IPS-18a (cell line): ENCODE data around the gene PSTPIP1.
"Not testable (repeated sequence)": the region's sequence is repeated elsewhere in the genome, so short reads cannot be mapped to it uniquely, and the experiment has no call there.

Source experiments
- H3K27ac ChIP-seq: one replicate; pipeline ENCODE4 v1.5.1; 2013; ENCODE audit warnings: low read length
- H3K27me3 ChIP-seq: one replicate; pipeline ENCODE4 v1.6.1; 2013; ENCODE audit warnings: mild to moderate bottlenecking, low read length; ENCODE audit not compliant: control insufficient read depth, insufficient read depth
- H3K36me3 ChIP-seq: one replicate; pipeline ENCODE4 v1.6.1; 2013; ENCODE audit warnings: low read depth, low read length; ENCODE audit not compliant: control insufficient read depth
- H3K4me1 ChIP-seq: one replicate; pipeline ENCODE4 v1.6.1; 2013; ENCODE audit warnings: low read depth, low read length; ENCODE audit not compliant: control insufficient read depth
- H3K4me3 ChIP-seq: one replicate; pipeline ENCODE4 v1.5.1; 2013; ENCODE audit warnings: low read length
- H3K9ac ChIP-seq: one replicate; pipeline ENCODE4 v1.6.1; 2013; ENCODE audit warnings: mild to moderate bottlenecking, low read length, moderate library complexity
- H3K9me3 ChIP-seq: one replicate; pipeline ENCODE4 v1.6.1; 2013; ENCODE audit warnings: low read depth, low read length; ENCODE audit not compliant: control insufficient read depth

The PSTPIP1 gene

GRCh38 chr15:76994971-76995945 lies at the start of gene PSTPIP1:
TSS of gene PSTPIP1 (plus strand) at chr15:76995126. CDS start at chr15:76995574, 448 bp downstream.
- H3K27me3 ChIP-seq = no peaks in the 10 kb centered on the region
- H3K4me1 ChIP-seq = no peaks in the 10 kb centered on the region
- H3K4me3 ChIP-seq = no peak within 1 kb of the TSS
- H3K9me3 ChIP-seq = no peaks in the 10 kb centered on the region
- H3K36me3 ChIP-seq = no peaks in the 10 kb centered on the region
- no peak within 1 kb of the TSS for H3K9ac ChIP-seq
- no peak within 1 kb of the TSS for H3K27ac ChIP-seq

GRCh38 chr15:76945494-76946093 lies 49.3 kb upstream of the PSTPIP1 start:
- Histone ChIP-seq H3K27me3 (no peaks in the 10 kb centered on the region), H3K9ac (no peak overlapping the region), H3K36me3 (peaks cover 77% of the 10 kb centered on the region), H3K9me3 (no peaks in the 10 kb centered on the region), H3K27ac (no peak overlapping the region), H3K4me3 (no peak overlapping the region), H3K4me1 (no peaks in the 10 kb centered on the region)

- no peak overlapping the region for H3K4me3 ChIP-seq
- no peak overlapping the region for H3K27ac ChIP-seq
- H3K9ac ChIP-seq = no peak overlapping the region
- H3K36me3 ChIP-seq = peaks cover 73% of the 10 kb centered on the region
- H3K4me1 ChIP-seq = no peaks in the 10 kb centered on the region
- H3K27me3 ChIP-seq = no peaks in the 10 kb centered on the region
- no peaks in the 10 kb centered on the region for H3K9me3 ChIP-seq
These were observed 47.5 kb upstream of the PSTPIP1 start for GRCh38 chr15:76947454-76947853.

- H3K27me3 ChIP-seq = no peaks in the 10 kb centered on the region
- H3K9ac ChIP-seq = no peak overlapping the region
- no peaks in the 10 kb centered on the region for H3K9me3 ChIP-seq
- no peaks in the 10 kb centered on the region for H3K4me1 ChIP-seq
- no peak overlapping the region for H3K4me3 ChIP-seq
- H3K36me3 ChIP-seq = peaks cover 47% of the 10 kb centered on the region
- H3K27ac ChIP-seq = no peak overlapping the region
These were observed 43.7 kb upstream of the PSTPIP1 start for GRCh38 chr15:76951220-76951619.

GRCh38 chr15:76953913-76954312 lies 41.0 kb upstream of the PSTPIP1 start:
- Histone ChIP-seq H3K9ac (no peak overlapping the region), H3K27ac (no peak overlapping the region), H3K27me3 (no peaks in the 10 kb centered on the region), H3K9me3 (no peaks in the 10 kb centered on the region), H3K36me3 (peaks cover 20% of the 10 kb centered on the region), H3K4me3 (no peak overlapping the region), H3K4me1 (no peaks in the 10 kb centered on the region)

- Histone ChIP-seq H3K27ac (no peak overlapping the region), H3K4me1 (no peaks in the 10 kb centered on the region), H3K9me3 (no peaks in the 10 kb centered on the region), H3K9ac (no peak overlapping the region), H3K36me3 (peaks cover 13% of the 10 kb centered on the region), H3K4me3 (no peak overlapping the region), H3K27me3 (no peaks in the 10 kb centered on the region)
These were observed 40.2 kb upstream of the PSTPIP1 start for GRCh38 chr15:76954744-76955143.

- no peak overlapping the region for H3K27ac ChIP-seq
- no peaks in the 10 kb centered on the region for H3K4me1 ChIP-seq
- H3K9ac ChIP-seq = no peak overlapping the region
- no peak overlapping the region for H3K4me3 ChIP-seq
- no peaks in the 10 kb centered on the region for H3K36me3 ChIP-seq
- no peaks in the 10 kb centered on the region for H3K9me3 ChIP-seq
- H3K27me3 ChIP-seq = no peaks in the 10 kb centered on the region
These were observed 33.5 kb upstream of the PSTPIP1 start for GRCh38 chr15:76961268-76962011.

GRCh38 chr15:76962337-76963013 lies 32.5 kb upstream of the PSTPIP1 start:
- no peaks in the 10 kb centered on the region for H3K4me1 ChIP-seq
- H3K27me3 ChIP-seq = no peaks in the 10 kb centered on the region
- H3K9ac ChIP-seq = no peak overlapping the region
- no peak overlapping the region for H3K27ac ChIP-seq
- no peaks in the 10 kb centered on the region for H3K9me3 ChIP-seq
- H3K36me3 ChIP-seq = no peaks in the 10 kb centered on the region
- no peak overlapping the region for H3K4me3 ChIP-seq

GRCh38 chr15:76963596-76963995 lies 31.3 kb upstream of the PSTPIP1 start:
- no peak overlapping the region for H3K9ac ChIP-seq
- H3K4me3 ChIP-seq = no peak overlapping the region
- no peak overlapping the region for H3K27ac ChIP-seq

GRCh38 chr15:76964157-76964556 lies 30.8 kb upstream of the PSTPIP1 start:
- H3K4me1 ChIP-seq = no peaks in the 10 kb centered on the region
- H3K36me3 ChIP-seq = no peaks in the 10 kb centered on the region
- no peaks in the 10 kb centered on the region for H3K9me3 ChIP-seq
- H3K4me3 ChIP-seq = no peak overlapping the region
- H3K27ac ChIP-seq = no peak overlapping the region
- H3K9ac ChIP-seq = no peak overlapping the region
- H3K27me3 ChIP-seq = no peaks in the 10 kb centered on the region

More at GRCh38 chr15:76963596-76963995, 31.3 kb upstream of the PSTPIP1 start:
- Histone ChIP-seq H3K36me3 (no peaks in the 10 kb centered on the region), H3K9me3 (no peaks in the 10 kb centered on the region), H3K27me3 (no peaks in the 10 kb centered on the region), H3K4me1 (no peaks in the 10 kb centered on the region)

GRCh38 chr15:76966051-76966450 lies 28.9 kb upstream of the PSTPIP1 start:
- H3K4me1 ChIP-seq, H3K27me3 ChIP-seq, H3K9me3 ChIP-seq, H3K27ac ChIP-seq, H3K9ac ChIP-seq, H3K4me3 ChIP-seq, H3K36me3 ChIP-seq: not testable (repeated sequence)
